AG10803 (cell line): ENCODE data around the gene ZNF521.

Experiments
- DNase-seq: peaks from one replicate; pipeline ENCODE4 v3.0.0; 2010; ENCODE audit warnings: low read depth
- H3K4me3 ChIP-seq: 2 replicates; pipeline ENCODE4 v1.5.1; 2011; ENCODE audit warnings: mild to moderate bottlenecking, low read length, control low read depth
- CTCF ChIP-seq: conservative IDR thresholded peaks from 2 replicates; pipeline ENCODE4 v1.5.1; 2011; ENCODE audit warnings: mild to moderate bottlenecking, low read length, control low read depth, inconsistent platforms

Gene ZNF521

GRCh38 chr18:25166113-25166512, 185.9 kb downstream of the ZNF521 start:
- DNase-seq = no peak
- TF ChIP-seq CTCF = no peak
- H3K4me3 ChIP-seq = no peak overlapping the region

- DNase-seq = peak; percentile 66
Measured at GRCh38 chr18:25164848-25165811, 186.8 kb downstream of the ZNF521 start.

GRCh38 chr18:25164211-25164847, 187.6 kb downstream of the ZNF521 start:
- peak overlapping the region; percentile 48 for H3K4me3 ChIP-seq
- TF ChIP-seq CTCF = no peak
- no peak for DNase-seq

More at GRCh38 chr18:25164848-25165811, 186.8 kb downstream of the ZNF521 start:
- H3K4me3 ChIP-seq = peak overlapping the region; percentile 48
- TF ChIP-seq CTCF = peak; percentile 27

- no peak for TF ChIP-seq CTCF
- DNase-seq = no peak
- H3K4me3 ChIP-seq = no peak overlapping the region
Measured at GRCh38 chr18:25153426-25153825, 198.5 kb downstream of the ZNF521 start.

GRCh38 chr18:25147877-25148488, 204.0 kb downstream of the ZNF521 start:
- TF ChIP-seq CTCF = no peak
- no peak for DNase-seq
- H3K4me3 ChIP-seq = no peak overlapping the region

GRCh38 chr18:25146512-25146910, 205.5 kb downstream of the ZNF521 start:
- no peak for TF ChIP-seq CTCF

More at GRCh38 chr18:25146512-25146910, 205.5 kb downstream of the ZNF521 start:
- no peak for DNase-seq
- H3K4me3 ChIP-seq = no peak overlapping the region
